ENCODE data around the gene GPR137B. TPM values are rescaled to one million over a fixed set of nuclear protein-coding genes. Genes with fewer than 3 reads are reported as not detected.
A peak's percentile ranks its signal among the peaks of the same experiment; 100 is the strongest.

The GPR137B gene
- total RNA-seq, 2 experiments from 2014 or later: 7.2 to 8.1 TPM

DNA sequence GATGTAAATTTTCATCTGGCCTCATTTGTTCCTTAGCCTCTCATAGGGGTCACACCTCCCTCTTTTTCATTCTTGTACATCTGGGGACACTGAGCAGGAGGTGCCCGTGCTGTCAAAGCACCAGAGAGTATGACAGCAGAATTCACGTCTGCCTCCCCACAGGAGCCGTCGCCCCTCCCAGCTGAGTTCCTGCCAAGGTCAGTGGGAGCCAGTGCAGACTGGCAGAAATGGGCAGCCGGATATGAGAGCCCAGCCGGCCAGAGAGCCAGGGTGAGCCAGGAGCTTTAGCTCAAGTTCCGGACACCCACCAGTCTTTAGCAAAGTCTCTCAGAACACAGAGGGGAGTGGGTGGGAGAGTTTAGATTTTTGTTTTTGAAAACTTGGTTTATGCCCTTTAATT lies 21.9 kb downstream of the GPR137B start:
- ChIA-PET POLR2A (interaction anchor here (0.7 kb wide), 1 partner anchor 159 kb away, joined by 3 read pairs; no protein-coding TSS in a partner anchor), CTCF (no interaction called here)
- DNase-seq (no peak), ATAC-seq (no peak)
- Mint-ChIP-seq H3K4me3 (no peak overlapping the region), H3K4me1 (ENCODE audit: low read depth) (peaks cover 30% of the 10 kb centered on the region), H3K9me3 (peaks cover 21% of the 10 kb centered on the region), H3K27me3 (no peaks in the 10 kb centered on the region), H3K36me3 (ENCODE audit: low read depth) (peaks cover 30% of the 10 kb centered on the region), H3K27ac (peak overlapping the region; percentile 31)
- TF ChIP-seq CTCF (IDR thresholded peaks at IDR 0.05): no peak
- intact Hi-C loops (cut with micrococcal nuclease): no loop called here

GRCh38 chr1:236165238-236165981 lies 23.1 kb downstream of the GPR137B start:
- peaks cover 27% of the 10 kb centered on the region for H3K36me3 Mint-ChIP-seq (ENCODE audit: low read depth)
- DNase-seq (no peak), ATAC-seq (no peak)
- CTCF ChIA-PET: no interaction called here
- no peaks in the 10 kb centered on the region for H3K27me3 Mint-ChIP-seq
- H3K27ac Mint-ChIP-seq: no peak overlapping the region
- intact Hi-C loops (cut with micrococcal nuclease): no loop called here
- POLR2A ChIA-PET: no interaction called here
- peaks cover 21% of the 10 kb centered on the region for H3K9me3 Mint-ChIP-seq
- H3K4me1 Mint-ChIP-seq (ENCODE audit: low read depth): peaks cover 23% of the 10 kb centered on the region
- no peak overlapping the region for H3K4me3 Mint-ChIP-seq
- no peak for TF ChIP-seq CTCF (IDR thresholded peaks at IDR 0.05)

DNA sequence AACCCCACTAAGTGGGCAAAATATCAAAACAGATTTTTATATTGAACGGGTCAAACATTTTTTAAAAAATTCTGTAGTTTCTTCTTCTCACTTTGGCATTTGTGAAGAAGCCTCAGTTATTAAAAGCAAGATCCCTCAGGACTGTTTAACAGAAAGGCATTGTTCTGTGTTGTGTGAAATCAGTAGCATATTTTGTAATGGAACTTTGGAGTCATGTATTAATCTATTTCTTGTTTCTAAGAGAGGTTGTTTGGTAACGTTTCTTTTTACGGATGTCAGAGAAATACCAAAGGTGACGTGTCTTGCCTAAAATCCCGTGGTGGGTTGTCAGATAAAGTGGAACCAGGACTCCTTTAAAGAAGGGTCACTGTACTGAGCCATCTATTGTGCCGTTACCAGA lies 23.7 kb downstream of the GPR137B start:
- no peak for TF ChIP-seq CTCF (IDR thresholded peaks at IDR 0.05)
- ATAC-seq (no peak), DNase-seq (no peak)
- H3K4me3 Mint-ChIP-seq: no peak overlapping the region
- H3K27ac Mint-ChIP-seq: no peak overlapping the region
- no peaks in the 10 kb centered on the region for H3K27me3 Mint-ChIP-seq
- peaks cover 18% of the 10 kb centered on the region for H3K4me1 Mint-ChIP-seq (ENCODE audit: low read depth)
- CTCF ChIA-PET: no interaction called here
- peaks cover 21% of the 10 kb centered on the region for H3K36me3 Mint-ChIP-seq (ENCODE audit: low read depth)
- intact Hi-C loops (cut with micrococcal nuclease): no loop called here
- POLR2A ChIA-PET: no interaction called here
- peaks cover 18% of the 10 kb centered on the region for H3K9me3 Mint-ChIP-seq

DNA sequence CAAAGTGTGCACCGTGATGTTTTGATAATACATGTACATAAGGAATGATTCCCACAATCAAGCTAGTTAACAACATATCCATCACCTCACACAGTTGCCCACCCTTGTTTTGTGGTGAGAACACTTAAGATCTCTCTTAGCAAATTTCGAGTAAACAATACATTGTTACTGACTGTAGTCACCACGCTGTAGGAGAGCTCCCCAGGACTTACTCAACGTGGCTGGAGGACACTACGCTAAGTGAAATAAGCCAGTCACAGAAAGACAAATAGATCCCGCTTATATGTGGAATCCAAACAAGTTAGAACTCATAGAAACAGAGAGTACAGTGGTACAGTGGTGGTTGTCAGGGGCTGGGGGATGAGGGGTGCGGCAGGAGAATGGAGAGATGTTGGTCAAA lies 24.8 kb downstream of the GPR137B start:
- CTCF ChIA-PET: no interaction called here
- TF ChIP-seq CTCF (IDR thresholded peaks at IDR 0.05): no peak
- no peak overlapping the region for H3K4me3 Mint-ChIP-seq
- peaks cover 10% of the 10 kb centered on the region for H3K36me3 Mint-ChIP-seq (ENCODE audit: low read depth)
- POLR2A ChIA-PET: no interaction called here
- ATAC-seq (no peak), DNase-seq (no peak)
- H3K27me3 Mint-ChIP-seq: no peaks in the 10 kb centered on the region
- peaks cover 8% of the 10 kb centered on the region for H3K9me3 Mint-ChIP-seq
- no peak overlapping the region for H3K27ac Mint-ChIP-seq
- H3K4me1 Mint-ChIP-seq (ENCODE audit: low read depth): peaks cover 12% of the 10 kb centered on the region
- intact Hi-C loops (cut with micrococcal nuclease): no loop called here

DNA sequence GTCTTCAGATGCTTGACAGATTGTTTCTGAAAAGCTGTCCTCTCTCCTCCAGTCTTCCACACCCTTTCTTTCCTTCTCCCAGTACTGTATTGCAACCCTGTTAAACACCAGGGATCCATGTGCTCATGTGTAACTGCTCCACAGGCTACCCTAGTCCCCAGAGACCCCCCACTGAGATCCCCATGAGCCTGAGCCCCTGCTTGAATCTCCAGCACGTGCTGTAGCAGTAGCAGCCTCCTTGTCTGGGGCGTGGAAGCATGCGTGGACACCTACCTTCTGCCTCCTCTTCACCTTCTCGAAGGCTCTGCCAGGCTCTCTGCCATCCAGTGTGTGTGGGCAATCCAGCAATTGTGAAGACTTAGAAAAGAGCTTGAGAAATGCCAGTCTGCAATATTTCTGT lies 25.2 kb downstream of the GPR137B start:
- Mint-ChIP-seq H3K27me3 (no peaks in the 10 kb centered on the region), H3K9me3 (peaks cover 8% of the 10 kb centered on the region), H3K4me1 (ENCODE audit: low read depth) (peaks cover 12% of the 10 kb centered on the region), H3K36me3 (ENCODE audit: low read depth) (peaks cover 10% of the 10 kb centered on the region), H3K27ac (no peak overlapping the region), H3K4me3 (no peak overlapping the region)
- ChIA-PET POLR2A (no interaction called here), CTCF (no interaction called here)
- no peak for TF ChIP-seq CTCF (IDR thresholded peaks at IDR 0.05)
- DNase-seq (no peak), ATAC-seq (no peak)
- intact Hi-C loops (cut with micrococcal nuclease): no loop called here

Data from activated CD8-positive, alpha-beta T cell treated with anti-CD3 and anti-CD28 coated beads for 36 hours (primary cell).